A673 (cell line): ENCODE data around the gene IFRD2. TPM values are rescaled to one million over a fixed set of nuclear protein-coding genes. Genes with fewer than 3 reads are reported as not detected.

Source experiments
- BruUV-seq: library from RNA; stranded (reverse); fragments of 400-500 nt; replicated peaks from 2 replicates; lab custom pipeline; 2021; lab: Mats Ljungman, UMichigan
- CTCF ChIA-PET: fragments of 300-600 bp; sonication (Branson Sonifier 250); formaldehyde crosslinking; loops from one replicate; lab custom pipeline; 2022; ENCODE audit warnings: antibody characterized with exemption; lab: Charles Lee
- POLR2A ChIA-PET: fragments of 300-600 bp; sonication (Branson Sonifier 250); formaldehyde crosslinking; loops from one replicate; lab custom pipeline; 2022; ENCODE audit warnings: antibody characterized with exemption; ENCODE audit not compliant: low non-redundant PET; lab: Charles Lee
- DNase-seq: peaks from one replicate; pipeline ENCODE4 v3.0.0-alpha.2; 2015; ENCODE audit warnings: low spot score
- H3K27ac ChIP-seq: fragments of 200-600 bp; sonication (generic); 2 replicates; pipeline ENCODE4 v1.5.1; 2016; ENCODE audit warnings: mixed run types, low read depth, mild to moderate bottlenecking, mixed read lengths, antibody characterized with exemption, low read length; ENCODE audit not compliant: poor library complexity, severe bottlenecking
- H3K27me3 ChIP-seq: fragments of 200-600 bp; sonication (generic); replicated peaks from 2 replicates; pipeline ENCODE4 v1.6.1; 2017; ENCODE audit warnings: mixed run types, low read depth, mild to moderate bottlenecking, mixed read lengths, antibody characterized with exemption, low read length; ENCODE audit not compliant: insufficient read depth, poor library complexity
- H3K36me3 ChIP-seq: fragments of 200-600 bp; sonication (generic); 2 replicates; pipeline ENCODE4 v1.6.1; 2016; ENCODE audit warnings: mixed run types, mild to moderate bottlenecking, mixed read lengths, antibody characterized with exemption, low read length; ENCODE audit not compliant: insufficient read depth, poor library complexity, severe bottlenecking
- H3K4me1 ChIP-seq: fragments of 200-600 bp; sonication (generic); 2 replicates; pipeline ENCODE4 v1.6.1; 2017; ENCODE audit warnings: mixed run types, mild to moderate bottlenecking, mixed read lengths, antibody characterized with exemption, low read length; ENCODE audit not compliant: insufficient read depth, poor library complexity, severe bottlenecking
- H3K4me3 ChIP-seq: fragments of 200-600 bp; sonication (generic); 2 replicates; pipeline ENCODE4 v1.5.1; 2016; ENCODE audit warnings: low read depth, mixed run types, mild to moderate bottlenecking, mixed read lengths, low read length; ENCODE audit not compliant: poor library complexity, severe bottlenecking
- H3K9me3 ChIP-seq: fragments of 200-600 bp; sonication (generic); 2 replicates; pipeline ENCODE4 v1.6.1; 2016; ENCODE audit warnings: mixed run types, low read depth, mild to moderate bottlenecking, mixed read lengths, antibody characterized with exemption, low read length; ENCODE audit not compliant: poor library complexity, severe bottlenecking
- EZH2 ChIP-seq: fragments of 200-600 bp; sonication (generic); IDR thresholded peaks from 2 replicates; pipeline ENCODE4 v1.6.1; 2017; ENCODE audit warnings: borderline replicate concordance, low read depth, mild to moderate bottlenecking, mixed read lengths, antibody characterized with exemption, low read length; ENCODE audit not compliant: poor library complexity, severe bottlenecking
- intact Hi-C: fragments of 100-400 bp; cut with micrococcal nuclease; formaldehyde crosslinking; loops from one replicate; pipeline ENCODE4 v1.10.0; 2022; ENCODE audit not compliant: unreplicated experiment
- total RNA-seq: library from RNA; stranded (reverse); gene quantifications from 2 replicates; pipeline ENCODE4 v1.2.3, GENCODE V29; 2021
- TF ChIP-seq, protein P1 (sequence below): fragments of 300-800, 200-600 bp; sonication (generic); conservative IDR thresholded peaks from 2 replicates; pipeline ENCODE4 v1.5.1; 2017; ENCODE audit warnings: low read depth, mild to moderate bottlenecking, antibody characterized with exemption, low read length, moderate library complexity, mixed read lengths

Gene IFRD2
- total RNA-seq, 1 experiment from 2014 or later = 77.4 TPM

DNA sequence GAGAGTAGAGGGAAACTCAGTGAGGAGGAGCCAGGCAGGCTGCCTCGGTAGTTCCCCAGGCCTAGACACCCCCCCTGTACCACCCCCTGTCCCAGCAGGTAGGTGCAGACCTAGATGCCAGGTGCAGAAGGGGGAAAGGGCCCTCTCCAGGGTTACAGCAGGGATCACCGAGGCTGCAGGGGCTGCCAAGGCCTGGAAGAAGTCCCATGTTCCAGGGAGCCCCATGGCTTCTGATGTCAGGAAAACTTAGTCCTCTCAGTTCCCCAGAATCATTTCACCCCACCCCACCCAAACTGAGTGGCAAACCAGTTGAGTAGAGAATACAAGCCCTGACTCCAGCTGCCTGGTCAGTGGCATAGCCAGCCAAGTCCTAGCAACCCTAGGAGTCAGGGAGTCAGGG, 30.7 kb downstream of the IFRD2 start:
- TF ChIP-seq EZH2 = no peak
- TF ChIP-seq, protein P1, sequence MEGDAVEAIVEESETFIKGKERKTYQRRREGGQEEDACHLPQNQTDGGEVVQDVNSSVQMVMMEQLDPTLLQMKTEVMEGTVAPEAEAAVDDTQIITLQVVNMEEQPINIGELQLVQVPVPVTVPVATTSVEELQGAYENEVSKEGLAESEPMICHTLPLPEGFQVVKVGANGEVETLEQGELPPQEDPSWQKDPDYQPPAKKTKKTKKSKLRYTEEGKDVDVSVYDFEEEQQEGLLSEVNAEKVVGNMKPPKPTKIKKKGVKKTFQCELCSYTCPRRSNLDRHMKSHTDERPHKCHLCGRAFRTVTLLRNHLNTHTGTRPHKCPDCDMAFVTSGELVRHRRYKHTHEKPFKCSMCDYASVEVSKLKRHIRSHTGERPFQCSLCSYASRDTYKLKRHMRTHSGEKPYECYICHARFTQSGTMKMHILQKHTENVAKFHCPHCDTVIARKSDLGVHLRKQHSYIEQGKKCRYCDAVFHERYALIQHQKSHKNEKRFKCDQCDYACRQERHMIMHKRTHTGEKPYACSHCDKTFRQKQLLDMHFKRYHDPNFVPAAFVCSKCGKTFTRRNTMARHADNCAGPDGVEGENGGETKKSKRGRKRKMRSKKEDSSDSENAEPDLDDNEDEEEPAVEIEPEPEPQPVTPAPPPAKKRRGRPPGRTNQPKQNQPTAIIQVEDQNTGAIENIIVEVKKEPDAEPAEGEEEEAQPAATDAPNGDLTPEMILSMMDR = no peak
- Histone ChIP-seq H3K36me3 (peaks cover 12% of the 10 kb centered on the region), H3K27me3 (no peaks in the 10 kb centered on the region), H3K9me3 (no peaks in the 10 kb centered on the region), H3K4me3 (no peak overlapping the region), H3K27ac (peak overlapping the region; percentile 82), H3K4me1 (peaks cover 14% of the 10 kb centered on the region)
- ChIA-PET CTCF (no interaction called here), POLR2A (no interaction called here)
- no TSS peak for BruUV-seq
- intact Hi-C loops = loop anchor here (10.0 kb wide), 1 partner anchor 137 kb away; no protein-coding TSS in a partner anchor
- DNase-seq = no peak

DNA sequence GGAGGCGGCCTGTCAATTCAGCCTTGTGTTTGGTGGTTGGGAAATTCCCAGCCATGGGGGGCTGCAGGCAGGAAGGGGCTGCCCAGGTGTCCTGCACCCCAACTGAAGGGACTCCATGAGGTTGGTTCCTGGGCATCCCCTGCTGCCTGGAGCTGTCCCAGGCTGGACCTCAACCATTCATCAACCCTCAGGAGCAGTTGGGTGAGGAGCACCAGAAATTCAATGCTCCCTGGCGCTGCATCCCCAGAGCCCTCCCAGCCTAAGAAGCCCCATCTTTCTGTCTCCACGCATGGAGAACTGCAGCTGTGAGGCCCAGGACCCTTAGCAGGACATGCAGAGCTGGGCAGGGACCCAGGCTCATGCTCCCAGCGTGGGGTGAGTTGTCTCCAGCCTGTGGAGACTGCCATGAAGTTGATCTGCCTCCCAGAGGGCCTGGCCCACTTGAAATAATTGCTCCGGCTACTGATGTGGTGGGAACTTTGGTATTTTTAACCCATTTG, 31.2 kb downstream of the IFRD2 start:
- no peaks in the 10 kb centered on the region for H3K9me3 ChIP-seq
- no peak for TF ChIP-seq EZH2
- TF ChIP-seq, protein P1 = no peak
- intact Hi-C loops = loop anchor here (10.0 kb wide), 1 partner anchor 136 kb away; no protein-coding TSS in a partner anchor
- no peaks in the 10 kb centered on the region for H3K27me3 ChIP-seq
- ChIA-PET POLR2A (no interaction called here), CTCF (interaction anchor here (1.0 kb wide), 1 partner anchor 14 kb away, joined by 3 read pairs; no protein-coding TSS in a partner anchor)
- no TSS peak for BruUV-seq
- H3K4me3 ChIP-seq = peak overlapping the region; percentile 53
- peaks cover 14% of the 10 kb centered on the region for H3K4me1 ChIP-seq
- H3K27ac ChIP-seq = peak overlapping the region; percentile 82
- DNase-seq = no peak
- peaks cover 15% of the 10 kb centered on the region for H3K36me3 ChIP-seq

DNA sequence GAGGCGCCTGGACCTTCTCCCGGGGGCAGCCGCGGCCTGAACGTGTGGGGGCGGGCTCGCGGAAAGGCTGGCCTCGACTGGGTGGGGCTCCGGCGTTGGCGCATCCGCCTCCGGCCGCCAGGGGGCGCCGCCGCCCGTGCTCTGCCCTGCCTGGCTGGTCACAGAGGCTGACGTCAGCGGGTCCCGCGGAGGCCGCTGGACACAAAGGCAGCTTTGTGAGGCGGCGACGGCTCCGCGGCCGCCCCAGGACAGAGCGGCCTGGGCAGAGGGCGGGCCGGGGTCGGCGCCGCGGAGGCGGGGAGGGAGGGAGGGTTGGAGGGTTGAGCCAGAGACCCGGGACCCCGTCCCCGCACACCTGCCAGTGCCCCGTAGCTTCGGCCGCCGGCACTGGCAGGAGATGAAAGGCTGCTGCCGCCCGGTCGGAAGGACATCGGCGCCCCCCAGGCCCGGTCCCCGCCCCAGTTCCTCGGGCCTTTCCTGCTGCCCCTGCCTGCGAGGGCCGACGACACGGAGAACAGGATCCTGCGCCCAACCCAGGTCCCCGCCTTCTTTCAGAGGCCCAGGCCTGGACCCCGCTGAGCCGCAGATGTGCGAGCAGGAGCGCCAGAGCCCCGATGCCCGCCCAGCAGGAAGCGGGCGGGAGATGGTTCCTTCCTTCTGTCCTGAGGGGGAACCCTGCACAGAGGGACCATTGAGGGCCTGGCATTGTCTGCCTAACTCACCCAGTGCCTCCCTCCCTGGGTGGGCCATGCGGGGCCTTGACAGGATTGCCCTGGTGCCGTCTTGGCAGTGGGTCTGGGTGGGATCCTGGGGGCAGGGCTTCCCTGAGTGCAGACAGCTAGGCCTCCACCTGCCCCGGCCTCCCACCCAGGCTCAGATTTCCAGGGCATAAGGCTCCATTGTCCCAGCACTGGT, 31.9 kb downstream of the IFRD2 start:
- POLR2A ChIA-PET = no interaction called here
- TF ChIP-seq, protein P1 = peak; percentile 68
- no peak for TF ChIP-seq EZH2
- H3K27ac ChIP-seq = peak overlapping the region; percentile 82
- CTCF ChIA-PET = interaction anchor here (0.5 to 1.0 kb wide), 3 partner anchors 14 to 66 kb away, joined by 3 to 8 read pairs (median 3); no protein-coding TSS in a partner anchor
- H3K36me3 ChIP-seq = peaks cover 15% of the 10 kb centered on the region
- peak overlapping the region; percentile 53 for H3K4me3 ChIP-seq
- no peaks in the 10 kb centered on the region for H3K27me3 ChIP-seq
- peaks cover 12% of the 10 kb centered on the region for H3K4me1 ChIP-seq
- BruUV-seq = no TSS peak
- DNase-seq = peak; percentile 71
- intact Hi-C loops = loop anchor here (10.0 kb wide), 1 partner anchor 135 kb away; no protein-coding TSS in a partner anchor
- no peaks in the 10 kb centered on the region for H3K9me3 ChIP-seq
